NCI-H748 (cell line): ENCODE measurements around the gene PBOV1.

Source experiments
- DNase-seq: peaks from one replicate; lab custom pipeline; 2025; ENCODE audit not compliant: unreplicated experiment; lab: John Stamatoyannopoulos, UW

Gene PBOV1

DNA sequence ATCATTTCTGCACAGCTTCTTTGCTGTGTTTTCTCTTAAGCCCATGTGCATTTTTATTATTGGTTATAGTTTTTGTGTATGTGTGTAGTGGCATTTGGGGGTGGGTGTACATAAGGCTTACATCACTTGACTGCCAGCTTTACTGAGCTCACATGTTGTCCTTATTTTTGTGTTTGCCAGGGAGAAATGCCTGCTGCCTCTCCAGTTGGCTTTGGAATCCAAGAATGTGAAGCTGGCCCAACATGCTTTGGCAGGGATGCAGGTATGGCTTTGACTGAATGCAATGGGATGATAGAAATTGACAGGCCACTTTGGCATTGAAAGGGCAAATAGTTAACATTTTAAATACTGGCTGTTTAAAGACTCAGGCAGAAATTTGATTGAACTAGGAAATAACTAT, 11.4 kb downstream of the PBOV1 start:
- no peak for DNase-seq

DNA sequence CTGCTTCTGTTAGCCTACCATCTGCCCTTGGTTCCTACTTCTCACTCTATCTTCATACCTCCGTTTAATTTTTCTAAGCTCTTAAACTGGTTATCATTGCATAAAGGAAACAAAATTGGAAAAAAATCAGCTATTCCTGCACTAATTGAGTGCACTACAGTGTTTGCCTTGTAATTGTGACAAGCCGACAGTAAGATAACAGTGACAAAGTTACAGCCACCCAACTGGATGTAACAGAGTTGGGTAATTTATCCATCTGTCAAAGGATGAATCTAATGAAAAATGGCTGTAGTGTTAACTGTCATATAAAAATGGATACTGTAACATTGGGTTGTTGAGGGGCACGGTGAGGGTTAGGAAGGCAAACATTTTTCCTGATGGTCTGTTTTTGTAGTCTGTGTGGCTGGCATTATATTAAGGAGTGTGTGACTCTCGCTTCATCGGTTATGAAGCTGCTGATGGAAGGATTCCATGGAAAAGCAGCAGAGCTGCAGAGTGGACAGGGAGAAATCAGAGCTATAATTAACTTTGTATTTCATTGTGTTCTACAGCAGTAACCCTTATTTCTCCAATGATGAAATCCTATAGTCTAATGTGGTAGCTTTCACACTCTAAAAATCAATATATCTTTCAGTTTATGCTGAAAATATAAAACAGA, 12.7 kb downstream of the PBOV1 start:
- no peak for DNase-seq

DNA sequence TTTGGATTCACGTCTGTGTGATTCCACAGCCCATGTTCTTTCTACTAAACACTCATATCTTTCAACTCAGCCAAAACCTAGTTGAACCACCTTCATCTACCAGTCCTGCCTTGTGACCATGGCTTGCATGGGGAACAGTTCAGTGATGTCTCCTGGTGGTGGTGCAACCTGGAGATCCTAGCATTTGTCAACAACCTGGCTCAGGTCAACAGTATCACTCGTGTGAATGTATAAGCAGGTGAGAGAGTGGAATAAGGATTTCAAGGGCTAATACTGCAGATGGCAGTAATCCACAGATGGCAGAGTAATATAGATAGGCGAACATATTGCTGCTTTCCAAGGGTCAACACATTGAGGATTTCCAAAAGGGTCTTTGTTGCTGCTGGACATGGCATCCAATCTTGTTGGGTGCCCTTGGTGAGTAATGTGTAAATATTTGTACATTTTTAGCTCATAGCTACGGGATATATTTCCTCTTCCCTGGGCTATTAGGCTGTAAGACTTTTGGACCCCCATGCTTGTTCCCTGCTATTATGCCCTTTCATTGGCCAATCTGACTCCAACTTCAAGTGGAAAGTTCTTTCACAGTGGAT, 13.4 kb downstream of the PBOV1 start:
- DNase-seq, result no peak

DNA sequence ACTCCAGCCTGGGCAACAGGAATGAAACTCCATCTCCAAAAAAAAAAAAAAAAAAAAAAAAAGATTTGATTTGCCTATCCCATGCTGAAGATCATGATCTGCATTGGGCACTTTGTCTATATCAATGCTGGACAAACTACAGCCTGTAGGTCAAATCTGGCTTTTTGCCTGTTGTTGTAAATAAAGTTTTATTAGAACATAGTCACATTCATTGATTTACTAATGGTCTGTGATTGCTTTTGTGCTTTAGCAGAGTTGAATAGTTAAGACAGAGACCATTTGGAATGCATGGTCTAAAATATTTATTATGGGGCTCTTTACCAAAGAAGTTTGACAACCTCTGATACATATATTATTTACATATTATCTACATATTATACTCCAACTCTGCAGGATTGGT, 14.0 kb downstream of the PBOV1 start:
- DNase-seq, result no peak

DNA sequence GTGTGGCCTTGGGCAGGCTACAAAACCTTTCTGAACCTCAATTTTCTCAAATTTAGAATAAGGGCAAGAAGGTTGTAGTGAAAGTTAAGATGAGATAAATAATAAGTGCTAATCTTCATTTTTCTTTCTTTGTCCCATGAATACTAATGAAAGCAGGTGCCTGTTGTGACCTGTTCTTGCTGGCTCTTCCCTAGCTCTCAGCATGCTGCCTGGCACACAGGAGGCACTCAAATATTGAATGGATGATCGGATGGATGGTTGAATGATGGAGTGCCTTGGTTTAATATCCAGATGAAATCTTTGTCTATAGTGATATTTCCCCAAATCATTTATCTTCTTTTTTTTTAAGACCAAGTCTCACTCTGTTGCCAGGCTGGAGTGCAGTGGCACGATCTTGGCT, 15.0 kb downstream of the PBOV1 start:
- no peak for DNase-seq

DNA sequence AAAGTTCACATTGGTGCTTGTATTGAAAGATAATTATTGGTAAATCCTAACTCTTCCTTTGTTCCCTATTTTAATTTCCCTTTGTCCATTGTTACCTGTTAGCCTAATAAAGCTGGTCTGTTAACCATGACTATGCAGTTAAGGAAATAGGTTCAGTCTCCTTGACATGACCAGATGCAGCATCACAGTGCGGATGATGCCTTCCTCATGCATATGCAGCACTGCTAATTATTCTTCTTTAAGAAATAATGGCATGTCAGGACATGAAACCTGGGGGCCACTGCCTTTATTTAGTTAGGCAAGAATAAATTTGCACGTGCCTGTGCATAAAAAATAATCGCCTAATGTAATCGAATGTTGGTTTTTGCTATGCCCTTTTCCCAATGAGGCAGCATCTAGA, 16.5 kb downstream of the PBOV1 start:
- DNase-seq, result no peak

DNA sequence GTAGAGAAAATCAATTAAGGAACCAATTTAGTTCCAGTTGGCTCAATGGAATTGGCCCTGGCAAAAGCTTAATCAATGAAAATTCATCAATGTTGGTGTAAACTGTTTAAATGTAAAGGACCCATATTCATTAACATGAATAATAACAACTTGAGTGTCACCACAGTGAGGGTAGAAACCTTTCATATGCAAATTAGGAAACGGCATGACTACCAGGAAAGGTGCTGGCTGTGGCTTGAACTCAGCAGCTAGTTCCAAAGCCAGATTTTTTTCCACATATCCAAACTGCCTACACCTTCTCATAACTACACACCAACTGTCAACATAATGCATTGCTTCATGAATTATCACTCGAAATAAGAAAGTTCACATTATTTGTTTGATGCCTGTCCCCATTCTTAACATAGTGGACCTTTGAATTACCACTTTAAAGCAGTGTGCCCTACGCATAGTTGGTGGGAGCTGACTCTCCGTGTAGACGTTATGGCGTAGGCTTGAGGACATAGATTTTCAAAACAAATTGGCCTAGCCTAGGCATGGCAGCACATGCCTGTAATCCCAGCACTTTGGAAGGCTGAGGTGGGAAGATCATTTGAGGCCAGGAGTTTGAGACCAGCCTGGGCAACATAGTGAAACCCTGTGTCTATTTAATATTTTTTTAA, 19.7 kb downstream of the PBOV1 start:
- no peak for DNase-seq

DNA sequence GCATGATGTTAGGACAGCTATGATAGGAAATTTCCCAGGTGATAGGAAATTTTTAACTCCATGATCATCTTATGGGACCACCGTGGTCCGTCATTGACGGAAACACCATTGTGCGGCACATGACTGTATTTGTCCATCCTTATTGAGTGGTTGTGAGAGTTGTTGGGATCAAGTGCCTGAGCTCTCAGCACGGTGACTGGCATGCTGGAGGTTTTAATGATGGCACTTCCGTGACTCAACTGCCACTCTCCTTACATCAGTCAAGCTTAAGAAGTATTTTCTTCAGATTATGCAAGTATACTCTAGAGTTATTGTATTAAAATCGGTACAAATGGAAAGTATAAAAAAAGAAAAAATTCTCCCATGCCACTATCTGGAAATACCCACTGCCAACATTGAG, 20.7 kb downstream of the PBOV1 start:
- no peak for DNase-seq

DNA sequence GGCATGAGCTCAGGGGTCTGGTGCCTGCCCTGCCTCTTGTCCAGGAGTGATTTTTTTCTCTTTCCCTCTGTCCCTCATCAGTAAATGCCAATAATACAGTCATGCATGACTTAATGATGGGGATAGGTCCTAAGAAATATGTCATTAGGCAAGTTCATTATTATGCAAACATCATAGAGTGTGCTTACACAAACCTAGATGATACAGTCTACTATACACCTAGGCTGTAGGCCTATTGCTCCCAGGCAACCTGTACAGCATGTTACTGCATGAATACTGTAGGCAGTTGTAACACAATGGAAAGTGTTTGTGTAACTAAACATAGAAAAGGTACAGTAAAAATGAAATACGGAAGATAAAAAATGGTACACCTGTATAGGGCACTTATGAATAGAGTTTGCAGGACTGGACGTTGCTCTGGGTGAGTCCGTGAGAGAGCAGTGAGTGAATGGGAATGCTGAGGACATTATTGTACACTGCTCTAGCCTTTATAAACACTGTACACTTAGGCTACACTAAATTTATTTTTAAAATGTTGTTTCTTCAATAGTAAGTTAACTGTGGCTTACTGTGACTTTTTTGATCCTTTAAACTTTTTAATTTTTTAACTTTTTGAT, 22.1 kb downstream of the PBOV1 start:
- no peak for DNase-seq

DNA sequence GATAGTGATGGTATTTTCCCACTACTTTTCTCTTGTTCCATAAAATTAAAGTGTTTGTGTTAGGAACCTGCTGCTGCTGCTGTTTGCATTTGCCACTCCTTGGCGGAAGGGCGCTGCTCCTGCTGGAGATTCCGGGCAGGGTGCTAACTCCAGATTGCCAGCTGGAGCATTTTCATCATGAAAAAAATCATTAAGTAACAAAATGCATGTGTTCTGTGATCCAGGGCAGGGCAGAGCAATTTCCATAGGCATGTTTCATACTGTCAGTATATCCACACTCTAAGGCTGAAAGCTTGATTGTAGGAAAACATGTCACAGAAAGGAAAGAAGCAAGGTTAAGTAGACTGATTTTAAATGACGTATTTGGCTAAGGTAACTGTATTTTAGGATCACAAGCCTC, 24.0 kb downstream of the PBOV1 start:
- peak; percentile 39 for DNase-seq

DNA sequence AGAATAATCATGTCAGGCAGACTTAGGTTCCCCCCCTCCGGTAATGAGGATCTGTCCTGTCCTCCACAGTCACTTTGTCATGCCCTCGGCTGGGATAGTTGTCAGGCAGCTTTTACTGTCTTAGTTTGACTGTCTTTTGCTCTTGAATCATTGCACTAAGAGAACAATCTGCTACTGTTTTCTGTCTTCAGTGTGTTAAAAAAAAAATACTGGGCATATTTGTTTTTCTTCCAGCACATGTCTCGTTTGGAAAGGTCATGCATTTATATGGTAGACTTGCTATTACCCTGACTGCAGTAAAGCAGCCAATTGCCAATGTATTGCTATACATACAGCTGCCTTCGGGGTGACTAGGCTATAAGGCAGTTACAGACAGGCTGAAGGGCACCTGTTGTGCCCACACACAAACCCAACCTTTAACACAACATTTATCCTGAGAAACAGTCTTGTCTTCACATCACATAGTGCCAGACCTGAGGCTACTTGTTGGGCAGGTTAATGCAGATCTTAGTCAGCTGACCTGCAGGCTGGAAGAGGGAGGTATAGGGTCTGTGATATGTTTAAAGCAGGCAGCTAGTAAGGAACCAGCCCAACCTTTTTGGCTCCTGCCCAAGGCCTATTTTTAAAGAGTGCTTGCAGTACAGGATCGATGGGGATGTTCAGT, 29.9 kb downstream of the PBOV1 start:
- DNase-seq, result peak; percentile 64

DNA sequence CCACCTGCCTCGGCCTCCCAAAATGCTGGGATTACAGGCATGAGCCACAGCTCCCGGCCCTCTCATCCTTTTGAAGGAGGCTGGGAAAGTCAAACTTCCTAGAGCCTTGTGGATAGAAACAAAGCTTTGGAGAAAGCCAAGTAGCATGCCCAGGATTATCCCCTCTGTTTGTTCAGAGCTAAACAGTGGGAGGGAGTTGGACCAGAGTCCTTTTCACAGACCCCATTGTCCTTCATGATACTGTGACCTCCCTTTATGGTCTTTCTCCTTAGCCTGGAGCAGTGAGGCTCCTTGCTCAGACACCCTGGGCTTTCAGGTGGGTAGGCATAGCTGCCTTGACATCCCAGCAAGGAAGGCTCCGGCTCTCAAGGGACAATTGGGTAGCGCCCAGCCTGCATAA, 31.1 kb downstream of the PBOV1 start:
- DNase-seq, result no peak

DNA sequence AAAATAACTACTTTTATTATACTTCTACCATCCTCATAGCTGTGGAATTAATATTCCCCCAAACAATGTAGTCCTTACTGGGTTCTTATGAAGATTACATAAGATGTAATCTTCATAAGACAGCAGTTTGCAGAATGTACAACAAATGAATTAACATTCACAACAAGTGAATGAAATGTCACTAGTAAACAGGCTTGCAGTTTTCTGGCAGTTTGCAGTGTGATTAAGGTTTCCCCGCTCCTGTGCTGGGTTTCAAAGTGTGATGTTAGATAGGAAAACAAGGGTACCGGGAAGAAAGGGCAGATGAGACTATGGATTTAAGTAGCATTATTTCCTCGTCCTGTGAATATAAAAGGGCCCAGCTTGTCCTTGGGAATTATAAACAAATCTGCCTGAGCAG, 34.1 kb downstream of the PBOV1 start:
- no peak for DNase-seq

DNA sequence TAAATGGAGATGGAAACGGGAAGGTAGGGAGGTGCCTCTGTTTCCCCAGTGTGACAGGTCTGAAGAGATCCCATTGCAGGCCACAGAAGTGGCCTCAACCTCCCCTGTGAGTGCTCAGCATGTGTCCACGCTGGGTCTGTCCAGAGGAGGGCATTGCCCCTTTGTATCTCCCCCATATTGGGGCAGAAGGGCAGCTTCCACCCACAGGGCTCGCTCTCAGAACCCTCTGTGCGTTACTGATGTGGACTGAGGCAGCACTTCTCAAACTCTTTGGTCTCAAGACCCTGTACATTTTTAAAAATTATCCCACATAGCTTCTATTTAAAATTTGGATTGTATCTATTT, 34.5 kb downstream of the PBOV1 start:
- no peak for DNase-seq

DNA sequence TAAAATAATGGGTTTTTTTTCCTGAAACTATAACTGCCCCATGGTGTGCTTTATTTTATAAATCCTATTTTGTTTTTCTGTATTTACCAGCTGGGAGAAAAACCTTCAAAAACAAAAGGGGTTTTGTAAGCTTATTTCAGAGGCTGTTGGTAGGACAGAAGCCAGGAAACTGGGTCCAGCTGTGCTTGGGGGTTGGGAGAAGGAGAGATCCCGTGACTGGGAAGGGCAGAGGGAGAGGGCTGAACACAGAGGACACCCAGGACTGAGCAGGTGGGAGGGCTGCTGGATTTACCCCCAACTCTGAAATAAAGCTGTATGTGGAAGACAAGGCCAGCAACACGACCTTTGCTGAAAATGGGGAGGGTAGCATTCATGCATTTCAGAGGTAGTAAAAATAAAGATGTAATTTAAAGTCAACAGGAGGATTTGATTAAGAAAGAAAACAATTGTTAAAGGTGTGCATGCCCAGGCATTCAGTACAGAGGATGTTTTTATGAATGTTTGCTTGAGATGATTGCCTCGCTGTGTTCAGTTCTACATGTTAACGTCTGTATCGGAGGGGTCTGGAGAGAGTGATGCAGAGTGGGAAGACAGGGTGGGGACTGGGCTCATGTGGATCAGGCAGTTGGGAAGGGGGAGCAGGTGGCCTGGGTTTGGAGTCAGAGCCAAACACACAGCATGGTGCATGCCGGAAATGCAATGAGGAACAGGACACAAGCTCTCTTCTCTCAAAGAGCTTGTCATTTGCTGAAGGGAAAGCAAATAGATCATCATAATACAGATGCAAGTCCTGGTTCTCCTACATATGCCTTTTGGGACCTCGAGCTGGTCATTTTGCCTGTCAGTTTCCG, 35.1 kb downstream of the PBOV1 start:
- DNase-seq, result peak; percentile 94

DNA sequence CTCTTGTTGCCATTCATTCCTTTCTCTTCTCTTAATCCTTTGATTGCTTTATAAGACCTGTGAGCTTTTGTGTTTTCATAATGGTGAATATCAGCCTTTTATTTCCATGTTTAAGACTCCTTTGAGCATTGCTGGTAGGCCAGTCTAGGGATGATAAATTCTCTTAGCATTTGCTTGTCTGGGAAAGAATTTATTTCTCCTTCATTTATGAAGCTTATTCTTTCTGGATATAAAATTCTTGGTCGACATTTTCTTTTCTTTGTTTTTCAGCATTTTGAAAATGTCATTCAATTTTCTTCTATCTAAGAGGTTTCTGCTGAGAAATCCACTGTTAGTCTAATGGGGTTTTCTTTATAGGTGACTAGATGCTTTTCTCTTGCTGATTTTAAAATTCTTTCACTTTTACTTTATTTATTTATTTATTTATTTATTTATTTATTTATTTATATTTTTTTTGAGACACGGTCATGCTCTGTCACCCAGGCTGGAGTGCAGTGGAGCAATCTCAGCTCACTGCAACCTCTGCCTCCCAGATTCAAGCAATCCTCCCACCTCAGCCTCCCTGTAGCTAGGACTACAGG, 41.5 kb downstream of the PBOV1 start:
- no peak for DNase-seq

DNA sequence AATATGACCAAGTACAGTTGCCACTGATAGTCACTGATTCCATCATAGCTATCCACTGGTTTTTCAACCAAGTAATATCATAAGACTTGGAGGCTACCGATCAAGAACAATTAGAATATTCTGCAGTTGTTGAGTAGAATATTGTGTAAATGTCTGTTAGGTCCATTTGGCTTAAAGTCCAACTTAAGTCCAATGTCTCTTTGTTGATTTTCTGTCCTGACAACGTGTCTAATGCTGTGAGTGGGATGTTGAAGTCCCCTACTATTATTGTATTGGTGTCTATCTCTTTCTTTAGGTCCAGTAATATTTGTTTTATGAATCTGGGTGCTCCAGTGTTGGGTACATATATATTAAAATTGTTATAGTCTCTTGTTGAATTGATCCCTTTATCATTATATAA, 42.7 kb downstream of the PBOV1 start:
- DNase-seq, result no peak
